ENCODE measurements around the gene CASS4. TPM values are rescaled to one million over a fixed set of nuclear protein-coding genes. Genes with fewer than 3 reads are reported as not detected.
A peak's percentile ranks its signal among the peaks of the same experiment; 100 is the strongest.

Gene CASS4
- total RNA-seq, 3 donors from 2014 or later (not counting 1 experiment from before 2014, with no cell fraction given), result 9.3 to 13.8 (median 13.4) TPM

- H3K9me3 Mint-ChIP-seq, result no peaks in the 10 kb centered on the region
- peaks cover 6% of the 10 kb centered on the region for H3K36me3 ChIP-seq (ENCODE audit: control insufficient read depth, insufficient read depth, low read length)
- no peak for DNase-seq
- intact Hi-C loops (cut with micrococcal nuclease), result no loop called here
- no peak overlapping the region for H3K27ac Mint-ChIP-seq
- H3K27me3 Mint-ChIP-seq (ENCODE audit: low read depth in 2 of 2), result no peaks in the 10 kb centered on the region
- no peak overlapping the region for H3K27ac ChIP-seq (ENCODE audit: low read length)
- H3K36me3 Mint-ChIP-seq, result no peaks in the 10 kb centered on the region
- H3K4me3 Mint-ChIP-seq, result no peak overlapping the region
- H3K4me3 ChIP-seq (ENCODE audit: low read length), result no peak overlapping the region
- no peak for ATAC-seq
- WGBS (ENCODE audit: insufficient coverage), result 41% methylated on average over 10 of the region's 10 CpGs
- peaks cover 21% of the 10 kb centered on the region for H3K4me1 ChIP-seq (ENCODE audit: control insufficient read depth, insufficient read depth, low read length)
- no peaks in the 10 kb centered on the region for H3K9me3 ChIP-seq (ENCODE audit: control insufficient read depth, insufficient read depth, low read length)
- peaks cover 12 to 23% of the 10 kb centered on the region in 2 donors for H3K4me1 Mint-ChIP-seq
- TF ChIP-seq CTCF (IDR thresholded peaks at IDR 0.05), result no peak
- H3K27me3 ChIP-seq (ENCODE audit: control insufficient read depth, insufficient read depth, low read length), result no peaks in the 10 kb centered on the region
Observed at GRCh38 chr20:56391037-56391436, 21.0 kb upstream of the CASS4 start.

- peak; percentile 23 to 31 (median 23) for ATAC-seq
- intact Hi-C loops (cut with micrococcal nuclease), result loop anchor here (1.0 to 2.0 kb wide), 2 partner anchors 21 to 77 kb away; partner anchors contain the start of genes CASS4 and RTF2
- no peak for DNase-seq
- 0% methylated on average over 29 of the region's 29 CpGs for WGBS (ENCODE audit: insufficient coverage)
- Histone ChIP-seq H3K4me1 (ENCODE audit: control insufficient read depth, insufficient read depth, low read length) (peaks cover 21% of the 10 kb centered on the region), H3K27ac (ENCODE audit: low read length) (peak overlapping the region; percentile 74), H3K4me3 (ENCODE audit: low read length) (peak overlapping the region; percentile 91), H3K36me3 (ENCODE audit: control insufficient read depth, insufficient read depth, low read length) (peaks cover 12% of the 10 kb centered on the region), H3K9me3 (ENCODE audit: control insufficient read depth, insufficient read depth, low read length) (no peaks in the 10 kb centered on the region), H3K27me3 (ENCODE audit: control insufficient read depth, insufficient read depth, low read length) (no peaks in the 10 kb centered on the region)
- no peaks in the 10 kb centered on the region for H3K9me3 Mint-ChIP-seq
- H3K27ac Mint-ChIP-seq, result no peak overlapping the region
- no peak for TF ChIP-seq CTCF (IDR thresholded peaks at IDR 0.05)
- H3K4me1 Mint-ChIP-seq, result peaks cover 12 to 23% of the 10 kb centered on the region in 2 donors
- no peaks in the 10 kb centered on the region for H3K27me3 Mint-ChIP-seq (ENCODE audit: low read depth in 2 of 2)
- no peak overlapping the region for H3K4me3 Mint-ChIP-seq
- H3K36me3 Mint-ChIP-seq, result no peaks in the 10 kb centered on the region
Observed at GRCh38 chr20:56391596-56392131, 20.4 kb upstream of the CASS4 start.

GRCh38 chr20:56392132-56392880 is 19.8 kb upstream of the CASS4 start, which contains the start of the genes AURKA and CSTF1:
Gene AURKA, minus strand, starts transcription at chr20:56392215. Its CDS starts 4,018 bp downstream, at chr20:56388197.
Gene CSTF1, plus strand, starts transcription at chr20:56392645. Its CDS starts 2,908 bp downstream, at chr20:56395553.
- Mint-ChIP-seq H3K27me3 (ENCODE audit: low read depth in 2 of 2) (no peaks in the 10 kb centered on the region), H3K36me3 (peaks cover 6% of the 10 kb centered on the region), H3K27ac (no peak within 1 kb of the TSS), H3K4me3 (no peak within 1 kb of the TSS), H3K9me3 (no peaks in the 10 kb centered on the region), H3K4me1 (peaks cover 12 to 23% of the 10 kb centered on the region in 2 donors)
- intact Hi-C loops (cut with micrococcal nuclease), result loop anchor here (1.0 to 2.0 kb wide), 2 partner anchors 20 to 76 kb away; partner anchors contain the start of genes CASS4 and RTF2
- peak within 1 kb of the TSS; percentile 91 for H3K4me3 ChIP-seq (ENCODE audit: low read length)
- no peaks in the 10 kb centered on the region for H3K9me3 ChIP-seq (ENCODE audit: control insufficient read depth, insufficient read depth, low read length)
- TF ChIP-seq CTCF (IDR thresholded peaks at IDR 0.05), result no peak
- peaks cover 21% of the 10 kb centered on the region for H3K4me1 ChIP-seq (ENCODE audit: control insufficient read depth, insufficient read depth, low read length)
- peak; percentile 99 to 100 for DNase-seq
- H3K27ac ChIP-seq (ENCODE audit: low read length), result peak within 1 kb of the TSS; percentile 74
- peaks cover 18% of the 10 kb centered on the region for H3K36me3 ChIP-seq (ENCODE audit: control insufficient read depth, insufficient read depth, low read length)
- ATAC-seq, result peak; percentile 88 to 93 (median 89)
- no peaks in the 10 kb centered on the region for H3K27me3 ChIP-seq (ENCODE audit: control insufficient read depth, insufficient read depth, low read length)
- WGBS (ENCODE audit: insufficient coverage), result under 1% methylated on average over 53 of the region's 53 CpGs

Measured in natural killer cell (primary cell).